GM20000 (cell line): Measurements from ENCODE around the gene EFCAB8.

Experiments used
- DNase-seq: peaks from one replicate; pipeline ENCODE4 v3.0.0; 2012; ENCODE audit warnings: low spot score
- TF ChIP-seq, protein P1 (sequence below): IDR thresholded peaks from 2 replicates; pipeline ENCODE4 v1.5.1; 2012; ENCODE audit warnings: mild to moderate bottlenecking, control low read depth; ENCODE audit errors: extremely low read depth, missing control alignments

EFCAB8 gene, protein sequence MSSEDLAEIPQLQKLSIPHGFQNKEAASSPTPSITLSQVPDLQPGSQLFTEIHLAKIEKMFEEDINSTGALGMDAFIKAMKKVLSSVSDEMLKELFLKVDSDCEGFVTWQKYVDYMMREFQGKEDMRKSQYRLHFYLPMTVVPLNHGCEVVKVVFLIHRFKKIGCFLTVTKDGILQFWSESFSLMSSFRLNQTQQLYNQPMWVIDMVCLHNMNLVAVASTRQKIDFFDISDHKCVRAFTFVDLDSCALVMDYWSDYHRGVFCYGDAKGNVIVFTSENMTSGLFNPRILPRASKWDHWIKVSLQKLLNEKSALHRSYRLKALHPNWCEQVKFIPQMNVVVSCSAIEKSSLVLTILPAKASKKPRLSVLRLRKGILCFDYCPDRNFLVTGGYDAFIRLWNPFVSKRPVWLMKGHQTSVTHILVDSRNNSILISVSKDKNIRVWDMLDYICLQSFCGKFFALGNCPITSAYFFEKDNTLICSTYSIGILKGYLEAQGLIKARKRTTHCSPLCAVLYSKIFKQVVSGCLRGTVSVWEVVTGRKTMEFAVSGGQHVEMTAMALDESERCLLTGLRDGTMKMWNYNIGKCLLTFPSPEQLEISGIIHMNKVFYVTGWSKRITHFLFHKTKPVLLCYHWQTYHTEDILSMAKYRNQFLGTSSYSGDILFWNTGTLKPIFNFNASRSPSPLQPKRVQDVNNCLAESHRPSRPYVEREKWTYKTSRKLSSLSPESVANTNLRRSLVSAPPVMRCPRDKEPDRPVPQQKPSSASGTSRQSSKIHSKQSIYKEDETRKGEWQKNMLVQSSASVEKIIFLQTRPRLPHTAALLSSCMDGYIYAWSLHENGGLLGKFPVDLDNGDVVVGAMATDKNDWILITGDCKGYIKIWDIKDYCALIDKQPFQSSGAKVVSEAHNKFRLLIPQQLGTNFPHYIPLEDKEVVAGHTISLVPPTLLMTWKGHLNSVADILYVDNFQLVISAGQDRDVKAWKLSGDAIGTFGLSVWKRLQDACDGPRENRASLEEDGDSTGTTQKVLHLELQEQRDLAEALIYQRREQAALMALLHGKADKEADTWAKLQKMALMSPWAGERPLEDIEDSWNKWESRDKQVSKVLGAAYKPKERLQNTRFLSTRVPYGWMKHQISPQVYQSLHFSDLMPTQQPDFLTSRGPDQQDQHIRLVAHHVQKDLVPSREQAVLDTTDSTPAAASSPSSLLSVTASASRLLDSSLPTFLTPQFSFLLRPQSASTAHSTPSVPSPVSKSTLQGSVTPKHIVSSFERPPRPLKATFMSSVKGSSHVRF

DNA sequence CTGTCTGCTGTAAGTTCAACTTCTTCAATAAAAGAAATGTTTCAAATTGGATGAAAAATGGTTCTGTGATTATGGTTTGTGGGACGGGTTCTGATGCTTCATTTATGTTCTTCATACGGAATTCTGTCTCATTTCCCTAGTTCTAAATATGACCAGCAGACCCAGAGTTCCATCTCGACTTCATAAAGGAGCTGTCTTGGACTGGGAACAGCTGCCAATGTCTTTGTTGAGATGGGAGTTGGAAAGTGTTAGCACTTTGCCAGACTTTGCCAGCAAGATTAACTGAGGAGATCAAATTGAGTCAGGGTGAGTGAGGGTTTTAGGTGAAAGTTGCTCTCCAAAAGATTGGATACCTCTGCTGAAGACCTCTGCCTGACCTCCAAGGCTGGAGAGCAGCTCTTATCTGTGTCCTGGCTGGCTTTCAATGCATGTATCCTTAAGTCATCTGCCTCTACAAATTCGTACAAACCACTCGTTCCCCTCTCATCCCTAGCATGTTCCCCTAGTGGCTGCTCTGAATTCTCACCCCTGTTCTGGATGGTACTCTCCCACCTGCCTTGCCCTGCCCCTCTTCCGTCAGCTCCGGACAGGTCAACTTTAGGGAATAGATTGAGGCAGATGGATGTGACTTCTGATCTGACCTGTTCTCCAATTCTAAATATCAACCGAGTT is at the start of gene EFCAB8:
Gene EFCAB8 (plus strand): TSS at position 223 of the 672 bp plus-strand sequence. CDS start 4,870 bp downstream, outside the sequence.
- DNase-seq: no peak
- TF ChIP-seq, protein P1, sequence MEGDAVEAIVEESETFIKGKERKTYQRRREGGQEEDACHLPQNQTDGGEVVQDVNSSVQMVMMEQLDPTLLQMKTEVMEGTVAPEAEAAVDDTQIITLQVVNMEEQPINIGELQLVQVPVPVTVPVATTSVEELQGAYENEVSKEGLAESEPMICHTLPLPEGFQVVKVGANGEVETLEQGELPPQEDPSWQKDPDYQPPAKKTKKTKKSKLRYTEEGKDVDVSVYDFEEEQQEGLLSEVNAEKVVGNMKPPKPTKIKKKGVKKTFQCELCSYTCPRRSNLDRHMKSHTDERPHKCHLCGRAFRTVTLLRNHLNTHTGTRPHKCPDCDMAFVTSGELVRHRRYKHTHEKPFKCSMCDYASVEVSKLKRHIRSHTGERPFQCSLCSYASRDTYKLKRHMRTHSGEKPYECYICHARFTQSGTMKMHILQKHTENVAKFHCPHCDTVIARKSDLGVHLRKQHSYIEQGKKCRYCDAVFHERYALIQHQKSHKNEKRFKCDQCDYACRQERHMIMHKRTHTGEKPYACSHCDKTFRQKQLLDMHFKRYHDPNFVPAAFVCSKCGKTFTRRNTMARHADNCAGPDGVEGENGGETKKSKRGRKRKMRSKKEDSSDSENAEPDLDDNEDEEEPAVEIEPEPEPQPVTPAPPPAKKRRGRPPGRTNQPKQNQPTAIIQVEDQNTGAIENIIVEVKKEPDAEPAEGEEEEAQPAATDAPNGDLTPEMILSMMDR: no peak

DNA sequence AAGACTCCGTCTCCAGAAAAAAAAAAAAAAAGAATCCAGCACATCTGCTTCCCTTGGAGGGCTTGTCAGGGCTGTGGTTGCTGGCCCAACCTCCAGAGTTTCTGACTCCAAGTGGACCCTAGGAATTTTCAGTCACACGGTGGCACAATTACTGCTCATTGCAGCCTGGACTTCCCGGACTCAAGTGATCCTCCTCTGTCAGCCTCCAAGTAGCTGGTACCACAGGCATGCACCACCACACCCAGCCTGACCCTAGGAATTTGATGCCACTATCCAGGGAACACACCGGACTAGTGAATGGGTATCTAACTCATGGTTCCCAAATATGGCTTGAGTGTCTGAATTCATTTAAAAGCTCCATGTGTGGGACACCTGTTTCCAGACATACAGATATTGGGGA is 48.8 kb upstream of the EFCAB8 start:
- DNase-seq: no peak
- TF ChIP-seq, protein P1: no peak

DNA sequence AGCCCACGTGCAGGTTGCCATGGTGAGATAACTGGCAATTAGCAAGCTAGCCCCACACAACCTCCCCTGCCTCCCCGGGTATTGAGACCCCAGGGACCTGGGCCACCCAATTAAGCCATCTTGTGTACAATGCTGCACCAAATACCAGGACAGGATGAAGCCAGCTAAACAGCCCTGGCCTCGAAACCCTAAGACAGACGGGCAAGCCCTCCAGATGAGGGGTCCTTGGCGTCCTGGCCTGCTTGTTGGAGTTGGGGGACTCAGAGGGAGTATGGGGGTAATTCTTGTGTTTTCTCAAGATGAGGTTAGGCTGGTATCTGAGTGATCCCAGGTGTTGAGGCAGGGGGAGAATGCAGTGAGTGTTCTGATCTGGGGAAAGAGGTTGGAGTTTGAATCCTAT is 47.8 kb upstream of the EFCAB8 start:
- no peak for DNase-seq
- TF ChIP-seq, protein P1: no peak

DNA sequence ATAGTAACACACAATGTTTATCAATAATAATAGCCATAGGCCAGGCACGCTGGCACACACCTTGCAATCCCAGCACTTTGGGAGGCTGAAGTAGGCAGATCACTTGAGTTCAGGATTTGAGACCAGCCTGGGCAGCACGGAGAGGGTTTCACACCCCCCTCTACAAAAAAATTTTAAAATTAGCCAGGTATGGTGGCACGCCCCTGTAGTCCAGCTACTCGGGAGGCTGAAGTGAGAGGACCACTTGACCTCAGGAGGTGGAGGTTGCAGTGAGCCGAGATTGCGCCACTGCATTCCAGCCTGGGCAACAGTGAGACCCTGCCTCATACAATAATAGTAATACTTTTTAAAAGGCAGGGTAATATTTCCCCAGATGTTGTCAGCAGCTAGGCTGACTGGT is 46.8 kb upstream of the EFCAB8 start:
- TF ChIP-seq, protein P1: no peak
- DNase-seq: no peak

DNA sequence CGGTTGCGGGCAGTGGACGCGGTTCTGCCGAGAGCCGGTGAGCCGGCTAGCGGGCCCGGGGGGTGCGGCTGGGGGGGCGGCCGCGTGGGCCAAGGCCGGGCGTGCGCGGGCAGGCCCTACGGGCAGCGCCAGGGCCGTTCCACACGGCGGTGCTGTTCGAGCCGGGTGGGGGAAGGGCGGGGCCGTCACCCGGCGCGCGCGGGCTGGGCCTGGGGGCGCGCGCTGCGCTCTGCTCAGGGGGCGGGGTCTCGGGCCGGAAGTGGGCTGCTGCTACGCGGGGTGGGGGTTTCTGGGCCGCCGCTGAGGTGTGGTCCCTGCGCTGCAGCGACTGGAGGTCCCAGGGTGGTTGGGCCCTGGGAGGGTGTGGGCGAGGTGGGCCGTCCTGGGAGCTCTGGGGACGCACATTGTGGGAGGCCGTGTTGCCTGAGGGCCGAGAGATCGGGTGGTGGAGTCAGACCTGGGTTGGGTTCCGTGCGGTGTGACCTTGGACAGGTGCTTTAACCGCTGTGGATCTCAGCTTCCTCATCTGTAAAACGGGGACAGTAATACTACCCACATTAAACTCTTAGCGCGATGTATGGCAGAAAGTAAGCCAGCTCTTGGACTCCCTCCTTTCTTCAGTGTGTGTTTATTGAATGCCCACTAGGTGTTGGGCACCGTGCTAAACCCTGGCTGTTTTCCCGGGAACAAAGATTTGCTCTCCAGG is 38.6 kb upstream of the EFCAB8 start:
- TF ChIP-seq, protein P1: no peak
- peak; percentile 90 for DNase-seq

DNA sequence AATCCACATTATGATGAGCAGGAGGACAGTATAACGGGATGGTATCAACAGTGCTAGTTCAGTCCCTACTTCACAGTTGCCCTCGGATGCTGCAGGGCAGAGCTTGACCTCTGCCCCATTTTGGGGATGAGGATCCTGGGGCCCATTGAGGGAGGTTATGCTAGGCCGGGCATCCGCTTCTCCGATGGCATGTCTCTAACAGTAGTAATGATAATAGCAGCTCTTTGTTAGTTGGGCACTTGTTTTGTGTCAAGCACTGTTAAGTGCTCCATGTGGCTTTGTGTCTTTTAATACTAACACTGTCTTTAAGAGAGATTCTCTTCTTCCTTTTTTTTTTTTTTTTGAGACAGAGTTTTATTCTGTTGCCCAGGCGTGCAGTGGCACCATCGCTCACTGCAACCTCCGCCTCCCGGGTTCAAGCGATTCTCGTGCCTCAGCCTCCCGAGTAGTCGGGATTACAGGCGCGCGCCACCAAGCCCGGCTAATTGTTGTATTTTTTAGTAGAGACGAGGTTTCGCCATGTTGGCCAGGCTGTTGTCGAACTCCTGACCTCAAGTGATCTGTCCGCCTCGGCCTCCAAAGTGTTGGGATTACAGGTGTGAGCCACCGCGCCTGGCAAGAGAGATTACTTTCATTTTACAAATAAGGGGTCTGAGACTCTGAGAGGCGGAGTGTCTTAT is 37.9 kb upstream of the EFCAB8 start:
- DNase-seq: no peak
- TF ChIP-seq, protein P1: no peak
